ENCODE measurements around the gene SEMA3C.

Gene SEMA3C

DNA sequence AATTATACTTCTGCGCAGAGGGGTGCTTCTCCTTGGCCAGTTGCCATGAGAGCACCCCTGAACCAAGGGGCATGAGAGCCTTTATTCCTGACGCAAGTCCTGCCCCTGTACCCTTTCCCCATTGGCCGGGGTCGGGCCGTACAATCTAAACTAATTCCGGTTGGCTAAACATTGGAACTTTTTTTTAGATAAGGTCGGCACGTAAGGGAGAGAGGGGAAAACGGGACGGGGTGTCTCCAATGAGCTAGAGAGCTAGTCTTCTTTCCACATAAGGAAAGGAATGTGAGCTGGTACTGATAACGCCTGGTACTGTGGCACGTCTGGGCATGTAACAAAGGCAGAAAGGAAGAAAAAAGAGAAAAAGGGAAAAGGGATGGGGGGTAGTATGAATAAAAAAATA, 183.5 kb downstream of the SEMA3C start:
- no peak for DNase-seq (ENCODE audit: low read depth in 2 of 2)

DNA sequence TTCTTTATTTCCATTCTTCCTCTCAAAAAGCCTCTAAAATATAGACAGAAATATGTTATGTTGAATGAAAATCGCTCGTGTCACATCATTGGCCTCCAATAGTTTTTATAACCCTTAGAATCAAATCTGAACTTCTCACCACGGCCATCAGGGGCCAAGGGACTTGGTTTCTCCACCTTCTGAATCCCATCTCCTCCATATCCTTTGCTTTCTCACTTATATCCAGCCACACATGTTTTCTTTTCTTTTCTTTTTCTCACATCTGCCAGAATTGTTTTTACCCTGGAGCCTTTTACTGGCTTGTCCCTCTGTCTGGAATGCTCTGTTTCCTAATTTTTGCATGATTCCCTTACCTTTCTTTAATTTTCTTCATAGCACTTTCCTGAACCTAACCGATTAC, 184.8 kb downstream of the SEMA3C start:
- DNase-seq (ENCODE audit: low read depth in 2 of 2): no peak

DNA sequence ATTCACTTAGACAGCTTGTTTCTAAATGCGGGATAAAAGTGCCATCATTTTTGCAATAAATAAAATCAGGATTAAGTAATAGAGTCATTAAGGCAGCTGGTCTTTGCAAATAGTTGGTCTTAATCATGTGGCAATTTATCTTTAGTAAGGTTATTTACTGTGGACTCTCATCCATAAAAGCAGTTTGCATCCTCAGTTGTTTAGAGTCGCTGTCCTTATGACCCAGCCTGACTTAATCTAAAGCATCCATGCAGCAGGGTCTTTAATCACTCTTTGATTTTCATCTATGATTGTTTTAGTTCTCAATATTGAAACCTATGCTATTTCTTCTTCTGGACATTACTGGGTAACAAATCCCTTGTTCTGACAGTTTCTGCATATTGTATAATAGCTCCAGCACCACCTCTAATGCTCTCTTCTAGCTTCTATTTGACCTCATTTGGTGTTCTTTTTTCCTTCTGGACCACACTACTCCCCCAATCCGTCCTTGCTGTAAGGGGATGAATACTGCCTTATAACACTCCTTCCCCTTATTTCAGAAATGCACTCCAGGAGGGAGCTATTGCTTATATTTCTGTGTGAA, 185.4 kb downstream of the SEMA3C start:
- no peak for DNase-seq (ENCODE audit: low read depth in 2 of 2)

DNA sequence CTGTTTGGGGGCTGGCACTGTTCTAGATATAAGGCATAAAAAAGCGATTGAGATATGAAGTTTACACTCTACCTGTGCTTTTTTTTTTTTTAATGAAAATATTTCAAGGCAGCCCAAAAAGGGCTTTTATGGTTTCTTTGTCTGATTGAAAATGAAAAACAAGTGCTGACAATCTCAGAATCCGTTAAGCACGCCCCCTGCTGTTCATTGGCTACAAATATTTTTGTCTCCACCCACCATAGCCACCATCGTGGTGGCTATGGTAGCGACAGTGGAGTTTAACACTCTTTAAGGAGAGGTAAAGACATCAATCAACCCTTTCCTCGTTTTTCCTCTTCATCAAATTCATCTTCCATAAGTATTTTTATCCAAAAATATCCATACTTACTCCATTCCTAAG, 186.2 kb downstream of the SEMA3C start:
- DNase-seq (ENCODE audit: low read depth in 2 of 2): no peak

DNA sequence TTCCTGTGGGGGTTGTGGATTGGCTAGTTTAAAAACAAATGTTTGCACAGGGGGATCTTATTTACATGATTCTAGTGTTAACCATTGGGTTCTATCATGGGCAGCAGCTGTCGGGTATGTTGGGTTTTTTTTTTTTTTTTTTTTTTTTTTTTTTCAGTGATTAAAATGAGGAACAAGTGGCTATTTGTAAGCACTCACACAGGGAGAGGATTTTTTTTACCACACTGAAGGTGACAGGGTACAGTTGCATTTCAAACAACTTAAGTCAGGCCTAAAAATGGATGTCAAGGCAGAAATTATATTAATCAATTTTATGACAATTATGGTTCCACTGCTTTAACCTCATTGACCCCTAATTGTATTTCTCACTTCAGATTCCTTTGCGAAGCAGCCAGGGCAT, 187.6 kb downstream of the SEMA3C start:
- no peak for DNase-seq (ENCODE audit: low read depth in 2 of 2)

DNA sequence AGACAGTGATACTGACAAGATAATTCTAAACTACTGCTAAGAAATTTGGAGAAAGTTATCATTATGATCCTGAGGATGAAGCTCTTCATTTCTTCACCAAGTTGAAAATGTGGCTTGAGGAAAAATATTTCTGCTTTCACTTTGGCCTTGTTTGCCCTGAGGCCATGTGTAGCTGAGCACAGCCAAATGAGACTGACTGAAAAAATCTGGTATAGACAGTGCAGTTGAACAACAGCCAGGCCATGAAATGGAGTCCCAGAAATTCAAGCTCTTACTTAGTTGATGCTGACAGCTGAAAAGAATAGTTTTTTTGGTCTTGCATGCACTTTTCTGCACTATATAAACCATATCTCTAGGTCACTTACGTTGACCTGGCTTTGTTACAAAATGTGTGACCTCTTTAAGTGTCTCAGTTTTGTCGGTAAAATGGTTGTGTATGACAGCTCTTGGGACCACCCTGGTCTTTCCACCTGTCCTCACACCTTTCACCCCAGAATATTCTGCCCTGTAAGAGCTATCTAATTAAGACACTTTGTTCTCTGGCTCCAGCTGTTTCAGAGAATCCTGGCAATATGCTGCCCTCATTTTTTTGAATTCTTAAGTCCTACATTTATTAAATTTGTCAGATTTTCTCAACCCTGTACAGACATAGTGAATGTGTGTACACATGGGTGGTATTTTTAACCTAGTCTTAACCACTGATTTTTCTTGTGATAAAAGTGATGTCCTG, 189.1 kb downstream of the SEMA3C start:
- DNase-seq (ENCODE audit: low read depth in 2 of 2): no peak

DNA sequence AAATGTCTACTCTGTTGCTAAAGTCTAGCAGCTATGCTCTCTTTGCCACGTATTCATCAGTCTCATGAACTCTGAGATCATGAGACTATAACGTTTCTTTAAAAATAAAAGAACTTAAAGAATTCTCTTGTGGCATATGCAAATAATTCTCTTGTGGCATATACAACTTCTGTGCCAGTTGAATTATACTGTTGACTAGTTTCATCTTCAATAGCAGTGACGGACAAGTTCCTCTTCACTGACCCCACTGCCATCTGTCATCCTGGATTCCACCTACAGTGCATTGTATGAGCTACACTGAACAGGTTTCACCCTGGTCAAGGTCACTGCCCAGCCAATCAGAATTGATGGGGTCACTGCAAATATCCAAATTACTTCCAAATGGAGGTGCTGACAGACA, 192.2 kb downstream of the SEMA3C start:
- no peak for DNase-seq (ENCODE audit: low read depth in 2 of 2)

DNA sequence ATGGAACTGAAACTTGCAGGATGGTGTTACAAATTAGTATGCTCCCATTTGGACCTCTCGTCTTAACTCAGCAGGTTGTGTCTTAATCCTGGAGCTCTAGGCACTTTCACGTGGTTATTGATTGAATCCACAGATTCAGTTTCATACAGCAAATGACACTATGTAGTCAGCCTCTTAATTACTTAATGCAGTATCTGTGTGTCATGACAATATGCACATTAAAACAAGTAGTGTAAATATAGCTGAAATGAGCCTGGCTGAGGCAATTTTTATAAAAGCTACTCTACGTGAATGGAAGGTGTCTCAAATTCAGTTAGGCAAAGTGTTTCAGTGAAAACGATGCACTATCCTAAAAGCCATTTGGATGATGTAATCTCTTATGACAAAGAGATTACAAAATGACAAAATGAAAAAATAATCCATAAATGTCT, 193.7 kb downstream of the SEMA3C start:
- no peak for DNase-seq (ENCODE audit: low read depth in 2 of 2)

DNA sequence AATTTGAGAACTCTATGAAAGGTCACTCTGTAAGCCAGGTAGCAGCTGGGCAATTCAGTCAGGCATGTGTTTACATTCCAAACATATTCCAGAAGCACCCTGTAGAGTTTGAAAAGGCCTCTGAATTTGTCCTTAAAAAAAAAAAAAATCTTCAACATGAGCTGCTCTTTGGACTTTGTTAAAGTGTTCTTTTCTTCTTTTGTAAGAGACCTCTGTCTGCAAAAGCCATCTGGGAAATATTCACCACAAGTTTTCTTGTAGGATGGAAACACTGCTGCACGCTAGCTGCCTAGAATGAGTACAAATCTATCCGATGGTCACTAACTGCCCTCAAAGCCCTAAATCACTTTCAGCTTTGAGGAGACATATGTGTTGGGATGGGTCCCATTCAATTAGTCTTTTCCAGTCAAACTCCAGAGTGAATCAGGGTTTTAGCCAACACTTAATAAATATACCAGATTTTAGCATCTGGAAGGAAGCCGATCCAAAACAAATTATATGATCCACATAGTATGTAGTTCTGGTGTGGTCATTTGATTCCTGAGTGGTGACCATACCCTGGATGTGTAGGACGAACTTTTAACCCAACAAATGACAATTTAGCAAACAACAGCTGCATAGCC, 194.5 kb downstream of the SEMA3C start:
- DNase-seq (ENCODE audit: low read depth in 2 of 2): no peak

DNA sequence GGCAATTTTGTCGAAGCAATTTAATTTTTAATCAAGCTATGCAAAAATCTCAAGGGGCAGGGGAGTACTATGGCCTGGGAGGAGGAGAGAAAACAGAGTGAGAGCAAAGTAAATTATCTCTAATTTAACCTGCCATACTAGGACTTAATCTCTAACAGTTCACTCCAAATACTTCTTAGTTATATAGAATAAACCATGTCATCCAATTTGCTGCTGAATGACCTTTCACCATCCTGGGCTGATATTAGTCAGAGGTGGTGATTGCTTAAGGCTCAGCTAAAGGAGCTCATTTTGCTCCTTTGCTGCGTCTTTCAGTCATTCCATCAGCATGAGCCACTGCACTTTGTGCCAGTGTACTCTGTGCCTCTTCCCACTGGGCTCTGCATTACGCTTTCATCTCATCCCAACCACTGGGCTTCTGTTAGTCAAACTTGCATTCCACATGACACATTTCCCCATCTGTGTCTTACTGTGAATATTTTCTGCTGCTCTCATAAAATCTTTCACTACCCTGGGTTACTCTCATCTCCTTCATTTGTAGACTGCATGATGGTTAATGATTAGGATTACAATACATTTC, 196.1 kb downstream of the SEMA3C start:
- DNase-seq (ENCODE audit: low read depth in 2 of 2): no peak

DNA sequence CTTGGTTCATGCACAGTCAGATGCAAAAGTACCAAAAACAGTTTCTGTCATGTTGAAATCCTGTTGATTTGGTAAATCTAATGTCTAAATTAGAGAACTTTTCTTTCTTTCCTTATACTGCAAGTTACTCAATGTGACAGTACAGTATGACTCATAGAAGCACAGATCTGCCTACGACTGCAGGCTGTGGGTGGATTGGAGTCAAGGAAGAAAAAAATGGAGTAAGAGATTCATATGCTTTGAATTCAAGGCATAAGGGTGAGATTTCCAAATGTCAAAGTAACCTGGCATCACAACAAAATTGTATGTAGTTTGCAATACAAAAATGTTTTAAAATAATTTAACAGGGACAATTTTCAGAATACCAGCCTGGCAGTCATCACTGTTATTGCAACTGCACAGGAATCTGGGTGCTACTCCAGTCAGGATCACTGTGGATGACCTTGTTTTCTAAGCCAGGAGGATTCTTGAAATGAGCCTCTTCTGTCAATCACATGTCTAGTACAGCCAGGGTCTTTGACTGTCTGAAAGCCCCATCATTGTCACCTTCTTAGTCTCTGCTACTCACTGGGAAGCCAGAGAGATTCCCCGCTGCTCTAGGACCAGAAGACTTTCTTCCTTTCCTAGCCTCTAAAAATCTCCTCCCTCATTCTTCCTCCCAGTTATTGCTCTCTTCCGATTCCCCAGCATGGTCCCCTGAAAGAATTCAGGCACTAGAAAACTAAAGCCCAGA, 196.8 kb downstream of the SEMA3C start:
- DNase-seq (ENCODE audit: low read depth in 2 of 2): no peak

DNA sequence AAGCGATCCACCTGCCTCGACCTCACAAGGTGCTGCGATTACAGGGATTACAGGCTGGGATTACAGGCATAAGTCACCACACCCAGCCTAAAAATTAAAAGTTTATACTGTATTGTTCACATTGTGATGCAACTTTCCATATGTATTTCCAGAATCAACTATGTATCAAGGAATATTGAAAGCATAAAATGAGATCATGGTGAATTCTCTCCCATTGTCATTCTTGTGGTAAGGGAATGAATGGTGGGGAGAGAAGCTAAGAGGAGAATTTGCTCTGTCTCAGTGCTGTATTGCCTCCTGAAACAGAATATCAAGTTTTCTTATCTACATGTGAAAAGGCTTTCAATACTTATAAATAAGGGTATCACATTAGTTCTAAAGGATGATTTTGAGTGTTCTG, 198.7 kb downstream of the SEMA3C start:
- no peak for DNase-seq (ENCODE audit: low read depth in 2 of 2)

DNA sequence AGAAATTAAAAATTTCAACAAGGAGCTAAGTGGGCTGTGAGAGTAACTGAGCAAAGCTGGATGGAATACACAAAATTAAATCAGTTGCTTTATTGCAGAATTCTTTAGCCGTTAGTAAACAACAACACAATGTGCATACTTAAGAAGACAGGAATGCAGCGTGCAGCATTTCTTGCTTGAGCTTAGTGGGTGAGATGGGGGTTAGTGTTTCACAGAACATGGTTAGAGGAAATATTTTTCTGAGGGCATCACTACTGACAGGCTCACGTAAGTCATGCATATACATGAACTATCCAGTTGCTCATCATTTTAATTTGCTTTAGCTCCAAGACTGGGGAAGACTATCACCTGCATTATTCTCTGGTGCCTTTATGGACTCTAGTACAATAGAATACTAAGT, 199.6 kb downstream of the SEMA3C start:
- no peak for DNase-seq (ENCODE audit: low read depth in 2 of 2)

DNA sequence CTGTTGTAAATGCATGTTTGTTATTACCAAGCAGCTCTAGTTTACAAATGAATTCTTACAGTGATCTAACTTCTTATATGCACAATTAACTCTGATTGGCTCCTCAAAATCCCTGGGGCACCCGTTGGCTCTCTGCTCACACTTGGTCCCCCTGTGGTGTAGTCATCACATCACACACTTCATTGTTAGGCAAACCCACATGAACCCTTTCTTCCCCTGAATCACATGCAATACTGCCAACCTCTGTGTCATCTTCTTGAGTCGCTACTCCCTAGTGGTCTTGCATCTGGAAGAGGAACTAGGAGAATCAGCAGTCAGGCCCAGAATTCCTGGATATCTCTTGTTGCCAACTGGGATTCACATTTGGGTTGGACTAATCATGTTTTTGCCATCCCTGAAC, 207.3 kb downstream of the SEMA3C start:
- DNase-seq (ENCODE audit: low read depth in 2 of 2): no peak

DNA sequence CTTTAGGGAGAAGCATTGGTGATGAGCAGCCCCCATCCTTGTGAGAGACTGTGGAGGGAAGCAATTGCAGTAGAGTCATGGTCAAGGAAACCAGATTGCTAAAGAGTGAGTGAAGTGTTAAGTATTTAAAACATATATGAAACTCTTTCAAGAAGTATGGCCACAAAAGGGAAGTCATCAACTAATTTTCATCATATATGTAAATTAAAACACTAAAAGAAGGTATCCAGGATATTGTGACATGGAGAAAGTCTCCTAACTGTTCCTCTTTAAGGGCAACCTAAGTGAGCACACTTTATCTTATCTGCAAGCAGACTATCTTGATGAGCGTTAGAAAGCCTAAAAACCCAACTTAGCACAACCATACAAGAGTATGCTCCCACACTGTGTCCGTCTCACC, 210.7 kb downstream of the SEMA3C start:
- no peak for DNase-seq (ENCODE audit: low read depth in 2 of 2)

DNA sequence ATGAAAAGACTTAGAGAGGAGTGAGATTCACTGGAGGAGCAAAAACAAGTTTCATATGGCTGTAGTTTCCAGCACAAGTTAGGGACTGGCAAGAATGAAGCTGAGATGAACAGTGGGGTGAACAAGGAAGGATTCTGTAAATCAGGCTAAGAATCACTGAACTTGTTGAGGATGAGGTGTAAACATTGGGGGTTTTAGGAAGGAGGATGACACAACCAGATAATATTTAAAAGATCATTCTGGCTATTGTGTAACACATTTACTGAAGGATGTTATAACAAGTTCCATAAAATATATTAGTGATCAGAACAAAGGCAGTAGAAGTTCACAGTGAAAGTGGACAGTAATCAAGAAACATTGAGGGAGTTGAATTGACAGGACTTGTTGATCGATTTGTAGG, 211.5 kb downstream of the SEMA3C start:
- DNase-seq (ENCODE audit: low read depth in 2 of 2): no peak

DNA sequence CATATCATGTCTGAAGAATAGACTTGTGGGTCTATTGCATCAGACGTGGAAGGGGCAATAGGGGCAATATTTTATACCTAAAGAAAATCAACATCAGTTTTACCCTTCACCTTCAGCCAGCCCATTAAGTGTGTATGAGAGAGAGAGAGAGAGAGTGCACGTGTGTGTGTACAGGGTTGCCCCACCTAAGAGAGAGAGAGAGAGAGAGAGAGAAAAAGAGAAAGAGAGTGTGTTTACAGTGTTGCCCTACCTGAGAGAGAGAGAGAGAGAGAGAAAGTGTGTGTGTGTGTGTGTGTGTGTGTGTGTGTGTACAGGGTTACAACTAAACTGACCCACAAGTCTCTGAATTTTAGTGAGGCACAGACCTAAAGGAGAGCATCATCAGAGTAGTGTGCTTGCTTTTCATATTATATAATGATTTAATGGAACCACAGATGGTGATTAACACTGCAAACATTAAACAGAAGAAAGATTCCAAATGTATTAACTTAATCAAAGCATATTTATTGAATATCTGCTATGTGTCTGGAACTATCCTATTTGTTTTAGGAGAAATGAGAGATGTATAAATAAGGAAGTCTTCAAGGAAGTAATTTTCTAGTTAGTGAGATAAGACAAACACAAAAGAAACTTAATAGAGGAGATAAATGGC, 213.6 kb downstream of the SEMA3C start:
- no peak for DNase-seq (ENCODE audit: low read depth in 2 of 2)

DNA sequence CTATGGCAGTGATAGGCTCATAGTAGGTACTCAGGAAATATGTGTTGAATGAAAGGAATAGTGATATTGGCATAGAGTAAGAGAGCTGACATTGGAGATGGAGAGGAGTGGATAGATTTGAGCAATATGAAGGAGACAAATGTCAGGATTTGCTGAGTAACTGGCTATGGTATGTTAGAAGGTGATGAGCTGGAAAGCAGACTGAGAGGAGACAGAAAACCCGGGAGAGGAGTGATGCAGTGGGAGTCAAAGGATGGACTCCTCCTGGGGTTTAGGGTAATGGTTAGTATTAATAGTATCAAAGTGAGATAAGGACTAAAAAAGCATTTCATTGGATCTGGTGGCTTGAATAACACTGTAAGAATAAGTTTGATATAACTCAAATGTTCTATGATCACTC, 215.6 kb downstream of the SEMA3C start:
- DNase-seq (ENCODE audit: low read depth in 2 of 2): no peak

DNA sequence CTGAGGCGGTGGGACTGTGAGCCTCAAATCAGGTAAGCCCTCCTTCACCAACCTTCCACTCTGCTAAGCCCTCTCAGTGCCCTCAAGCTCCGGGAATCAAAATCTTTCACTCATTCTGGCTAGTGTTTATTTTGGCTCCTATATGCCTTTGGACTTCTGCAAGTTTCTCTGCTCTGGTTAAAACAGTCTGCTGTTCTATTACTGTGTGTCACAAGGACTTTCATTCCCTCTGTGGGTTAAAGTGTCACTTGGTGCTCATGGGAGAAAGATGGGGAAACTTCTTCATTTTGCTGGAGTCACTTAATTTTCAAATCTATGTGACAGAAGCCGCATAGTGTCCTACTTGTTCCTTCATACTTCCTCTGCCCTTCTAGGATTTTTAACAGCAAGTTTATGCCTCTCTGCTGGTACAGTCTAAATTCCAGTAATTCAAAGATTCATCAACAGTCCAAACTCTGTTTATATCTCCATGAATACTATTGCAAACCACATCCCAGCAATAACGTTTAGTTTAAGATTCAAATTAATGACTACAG, 219.1 kb downstream of the SEMA3C start:
- no peak for DNase-seq (ENCODE audit: low read depth in 2 of 2)

DNA sequence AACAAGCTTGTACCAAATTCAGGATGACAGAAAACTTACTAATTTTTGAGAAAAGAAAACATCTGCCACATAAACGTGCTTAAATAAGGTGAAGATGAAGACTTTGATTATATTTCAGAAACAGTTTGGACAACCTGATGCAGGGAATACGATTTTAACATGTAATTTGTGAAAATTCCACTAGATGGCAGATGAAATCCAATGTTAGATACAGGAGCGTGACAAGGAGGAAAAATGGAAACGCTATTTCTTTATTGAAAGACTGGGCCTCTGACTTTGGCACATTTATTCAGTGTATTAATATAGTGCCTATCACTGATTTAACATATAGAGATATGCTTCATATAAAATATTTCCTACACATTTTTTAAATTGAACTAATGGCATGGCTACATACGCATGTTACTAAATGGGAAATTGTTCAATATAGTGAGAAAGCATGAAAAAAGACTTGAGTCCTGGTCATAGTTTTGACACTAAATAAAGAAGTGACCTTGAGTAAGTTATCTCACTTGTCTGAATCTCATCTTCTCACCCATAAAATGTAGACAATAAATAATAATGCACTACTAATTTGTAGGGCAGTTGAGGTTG, 219.7 kb downstream of the SEMA3C start:
- DNase-seq (ENCODE audit: low read depth in 2 of 2): no peak

Data from stimulated activated CD8-positive, alpha-beta memory T cell treated with anti-CD3 and anti-CD28 coated beads, Interleukin-7, amount 100 ng/mL, for 4 hours (primary cell).